HG03097 (cell line): Measurements from ENCODE around the gene DLX3.

Experiments
- ATAC-seq: cut with Tn5 transposase; IDR thresholded peaks from one replicate; pipeline ENCODE4 v1.9.1; 2021; ENCODE audit not compliant: unreplicated experiment, low FRiP score

Gene DLX3

GRCh38 chr17:49976163-49976827 is 18.7 kb downstream of the DLX3 start:
- ATAC-seq: no peak

GRCh38 chr17:49975531-49975930 is 19.5 kb downstream of the DLX3 start:
- ATAC-seq: no peak

- ATAC-seq: no peak
These were observed 21.8 kb downstream of the DLX3 start for GRCh38 chr17:49973271-49973615.

- ATAC-seq: no peak
These were observed 22.3 kb downstream of the DLX3 start for GRCh38 chr17:49972486-49973270.

GRCh38 chr17:49971848-49972485 is 23.1 kb downstream of the DLX3 start:
- no peak for ATAC-seq

DNA sequence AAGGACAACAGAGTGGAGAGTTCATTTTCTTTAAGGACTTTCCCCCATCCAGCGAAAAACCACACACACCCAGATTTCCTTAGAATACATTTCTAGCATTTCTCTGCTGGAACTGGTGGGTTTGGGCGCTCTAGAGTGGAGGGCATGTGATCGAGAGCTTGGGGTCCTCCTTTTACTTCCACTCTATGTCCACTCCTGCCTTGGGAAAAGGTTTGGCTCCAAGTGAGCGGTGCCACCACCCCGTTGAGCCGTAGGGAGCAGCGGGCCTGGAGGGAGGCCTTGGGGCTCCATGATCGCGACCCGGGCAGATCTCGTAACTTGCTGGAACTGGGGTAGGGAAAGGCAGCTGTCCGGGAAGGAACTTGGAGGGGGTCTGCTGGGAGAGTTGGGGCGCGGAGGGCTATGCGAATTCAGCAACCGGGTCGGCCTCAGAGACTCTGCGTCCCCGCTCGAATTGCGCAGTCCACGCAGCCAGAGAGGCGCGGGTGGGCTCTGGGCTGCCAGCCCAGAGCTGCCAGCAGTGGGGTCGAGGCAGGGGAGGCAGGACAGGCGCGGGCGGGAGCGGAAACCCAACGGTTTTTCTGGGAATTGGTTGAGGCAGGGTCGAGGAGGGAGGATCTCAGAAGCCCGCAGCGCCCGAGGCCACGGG is 23.7 kb downstream of the DLX3 start:
- ATAC-seq: no peak

GRCh38 chr17:49970498-49970897 is 24.5 kb downstream of the DLX3 start:
- no peak for ATAC-seq

- no peak for ATAC-seq
These were observed 25.1 kb downstream of the DLX3 start for GRCh38 chr17:49969795-49970389.

DNA sequence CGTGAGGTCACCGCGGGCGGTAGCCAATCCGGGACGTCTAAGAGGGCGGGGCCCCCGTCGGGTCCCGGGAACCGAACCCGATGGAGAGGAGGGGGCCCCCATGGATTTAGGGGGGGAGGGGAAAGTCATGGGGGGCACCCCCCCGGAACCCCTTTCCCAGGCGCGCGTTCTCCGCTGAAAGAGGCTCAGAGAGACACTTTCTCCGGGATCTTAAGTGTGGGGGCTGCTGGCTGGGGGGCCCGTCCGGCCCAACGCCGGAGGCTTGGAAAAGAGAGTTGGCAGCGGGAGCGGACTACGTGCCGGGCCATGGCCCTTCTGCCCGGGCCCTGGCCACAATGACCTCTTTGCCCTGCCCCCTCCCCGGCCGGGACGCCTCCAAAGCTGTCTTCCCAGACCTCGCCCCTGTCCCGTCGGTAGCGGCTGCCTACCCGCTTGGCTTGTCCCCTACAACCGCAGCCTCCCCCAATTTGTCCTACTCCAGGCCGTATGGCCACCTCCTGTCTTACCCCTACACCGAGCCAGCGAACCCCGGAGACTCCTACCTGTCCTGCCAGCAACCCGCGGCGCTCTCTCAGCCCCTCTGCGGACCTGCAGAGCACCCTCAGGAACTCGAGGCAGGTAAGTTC is 25.8 kb downstream of the DLX3 start, which contains the start of gene DLX4:
Gene DLX4, plus strand, starts transcription at position 57 of the 626 bp plus-strand sequence. Its CDS starts 279 bp downstream, at position 336.
- no peak for ATAC-seq

DNA sequence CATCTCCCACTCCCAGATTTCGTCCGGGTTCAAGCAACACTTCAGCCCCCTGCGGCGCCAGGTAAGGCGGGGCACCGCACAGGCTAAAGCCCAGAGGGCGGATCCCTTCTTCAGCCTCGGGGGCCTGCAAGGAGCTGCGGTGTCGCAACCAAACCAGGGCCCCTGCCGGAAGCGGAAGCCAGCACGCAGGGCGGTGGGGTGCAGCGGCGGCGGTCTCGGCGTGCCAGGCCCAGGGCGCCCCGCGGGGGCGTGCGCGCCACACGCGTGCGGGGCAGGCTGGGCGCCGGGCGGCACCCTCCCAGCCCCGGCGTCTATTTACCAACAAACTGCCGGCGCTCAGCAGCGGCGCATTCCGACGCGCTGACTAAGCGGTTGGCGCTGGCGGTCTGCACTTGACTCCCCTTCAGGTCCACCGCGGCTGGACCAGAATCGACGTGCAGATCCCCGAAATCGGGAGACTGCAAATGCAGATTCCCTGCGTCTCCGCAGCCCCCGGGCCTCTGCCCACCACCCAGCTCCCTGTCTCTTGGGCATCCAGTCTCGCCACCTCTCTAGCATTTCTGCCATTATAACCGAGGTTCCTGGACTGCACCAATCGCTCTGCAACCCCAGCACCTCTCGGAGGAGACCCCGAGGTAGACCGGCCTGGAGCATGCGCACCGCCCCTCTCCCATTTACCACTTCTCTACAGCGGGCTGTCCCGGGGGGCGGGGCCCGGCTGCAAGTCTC is 26.5 kb downstream of the DLX3 start:
- no peak for ATAC-seq

DNA sequence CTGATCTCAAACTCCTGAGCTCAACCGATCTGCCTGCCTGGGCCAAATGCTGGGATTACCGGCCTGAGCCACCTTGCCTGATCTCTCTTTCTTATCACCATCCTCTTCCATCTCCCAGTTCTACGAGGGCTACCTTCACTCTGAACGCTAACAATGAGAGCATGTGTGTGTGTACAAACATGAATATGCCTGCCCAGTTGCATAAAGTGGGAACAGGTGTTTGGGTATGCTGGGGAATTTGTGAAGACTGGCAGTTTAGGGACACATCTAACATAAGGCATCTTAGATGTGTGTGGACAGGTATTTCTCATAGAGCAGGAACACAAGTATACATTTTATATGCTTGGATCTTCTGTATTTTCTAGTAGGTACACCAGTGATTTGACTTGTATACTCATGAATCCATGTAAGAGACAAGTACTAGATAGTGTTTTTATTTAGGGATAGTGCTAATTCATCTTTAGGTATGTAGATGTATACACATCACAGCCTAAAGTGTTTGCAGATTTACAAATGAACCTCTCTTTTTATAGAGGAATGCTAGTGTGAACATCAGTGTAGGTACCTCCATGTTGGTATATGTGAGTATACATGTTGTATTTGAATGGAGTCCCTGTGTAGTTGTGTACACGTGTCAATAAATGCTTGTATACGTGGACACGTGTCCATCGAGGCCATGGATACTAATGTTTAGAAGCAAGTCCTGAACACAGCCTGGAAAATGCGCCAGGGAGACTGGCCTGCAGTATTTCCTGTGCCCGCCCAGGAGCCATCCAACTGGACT is 27.2 kb downstream of the DLX3 start:
- ATAC-seq: no peak

DNA sequence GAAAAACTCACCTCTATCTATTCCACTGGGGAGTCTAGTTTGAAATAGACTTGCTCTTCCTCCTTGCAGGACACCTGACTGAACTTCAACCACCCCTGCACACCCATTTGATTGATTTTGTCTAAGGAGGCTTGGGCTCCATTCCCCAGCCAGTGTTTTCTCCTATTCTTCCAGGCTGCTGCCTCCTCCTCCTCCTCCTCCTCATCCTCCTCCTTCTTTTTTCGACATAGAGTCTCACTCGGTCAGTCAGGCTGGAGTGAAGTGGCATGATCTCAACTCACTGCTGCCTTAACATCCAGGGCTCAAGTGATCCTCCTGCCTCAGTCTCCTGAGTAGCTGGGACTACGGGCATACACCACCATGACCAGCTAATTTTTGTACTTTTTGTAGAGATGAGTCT is 27.8 kb downstream of the DLX3 start:
- ATAC-seq: no peak

DNA sequence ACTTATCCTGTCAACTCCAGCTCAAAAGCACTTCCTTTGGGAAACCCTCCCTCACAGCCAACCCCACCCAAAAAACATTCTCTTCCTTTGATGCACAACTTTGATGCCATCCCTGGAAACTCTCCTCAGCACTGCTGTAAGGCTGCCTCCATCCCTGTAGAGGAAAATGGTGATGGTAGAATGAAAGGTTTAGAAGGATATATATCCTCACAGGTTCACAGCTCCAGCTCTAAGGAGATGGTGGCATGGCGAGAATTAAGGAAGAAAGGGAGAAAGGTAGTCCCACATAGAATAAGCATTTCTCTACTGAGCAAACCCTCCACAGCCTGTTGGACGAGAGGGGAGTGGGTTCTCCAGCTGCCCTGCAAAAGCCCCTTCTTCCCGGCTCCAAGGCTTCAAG is 28.3 kb downstream of the DLX3 start:
- ATAC-seq: no peak

DNA sequence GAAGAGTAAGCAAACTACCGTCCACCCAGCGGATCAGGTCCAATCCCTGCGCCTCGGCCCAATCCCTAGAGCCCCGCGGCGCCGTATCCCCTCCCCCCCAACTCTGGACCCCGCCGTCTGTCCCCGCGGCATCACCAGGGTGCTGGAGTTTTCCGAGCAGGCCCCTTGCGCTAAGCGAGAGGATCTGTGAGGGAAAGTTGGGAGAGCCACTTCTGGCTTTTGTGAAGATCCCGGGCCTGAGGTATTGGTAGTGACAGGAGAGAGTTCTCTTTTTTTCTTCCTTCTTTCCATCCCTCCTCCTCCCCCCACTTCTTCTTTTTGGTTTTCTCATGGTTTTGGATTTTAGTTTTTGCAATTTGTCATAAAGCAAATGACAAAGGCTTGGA is 29.5 kb downstream of the DLX3 start:
- ATAC-seq: no peak

GRCh38 chr17:49964769-49965523 is 30.1 kb downstream of the DLX3 start:
- no peak for ATAC-seq

- no peak for ATAC-seq
These were observed 30.7 kb downstream of the DLX3 start for GRCh38 chr17:49964303-49964768.

DNA sequence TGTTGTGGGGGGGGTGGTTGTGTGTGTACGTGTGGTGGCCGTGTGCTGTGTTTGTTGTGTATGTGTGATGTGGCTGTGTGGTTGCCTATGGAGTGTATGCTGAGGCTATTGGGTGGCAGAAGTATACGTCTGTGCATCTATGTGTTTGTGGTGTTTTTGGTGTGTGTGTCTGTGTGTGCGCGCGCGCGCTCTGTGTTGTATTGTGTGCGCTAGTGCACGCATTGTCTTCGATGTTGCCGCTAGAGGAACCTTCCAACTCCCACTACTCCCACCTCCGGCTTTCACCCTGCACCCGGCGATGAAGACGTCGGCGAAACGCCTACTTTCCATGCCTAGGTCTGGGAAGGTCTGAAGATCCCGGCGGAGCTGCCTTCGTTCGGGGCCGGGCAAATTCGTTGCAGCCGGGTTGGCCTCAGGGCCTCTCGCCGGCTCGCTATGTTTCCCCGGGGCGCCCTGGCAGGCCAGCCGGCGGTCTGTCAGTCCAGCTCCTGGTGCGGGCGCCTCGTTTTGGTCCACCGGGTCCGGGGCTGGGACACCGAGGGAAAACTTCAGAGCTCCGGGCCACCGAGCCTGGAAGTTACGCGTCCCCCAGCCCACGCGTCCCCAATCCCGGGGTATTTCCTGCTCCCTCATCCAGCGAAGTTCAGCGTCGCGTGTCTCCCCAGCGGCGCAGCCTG is 31.3 kb downstream of the DLX3 start:
- no peak for ATAC-seq

GRCh38 chr17:49963309-49963625 is 31.8 kb downstream of the DLX3 start:
- no peak for ATAC-seq
